Lung (tissue), 12 donors: ENCODE measurements around the gene COA7. TPM values are rescaled to one million over a fixed set of nuclear protein-coding genes. Genes with fewer than 3 reads are reported as not detected.
"Not testable (repeated sequence)": the region's sequence is repeated elsewhere in the genome, so short reads cannot be mapped to it uniquely, and the experiment has no call there.

Experiments
- ATAC-seq: fragments of 200-7000 bp; cut with Tn5 transposase; one replicate; pipeline ENCODE4 v1.9.1; 2020; ENCODE audit warnings: moderate number of reproducible peaks; ENCODE audit not compliant: insufficient read depth, low FRiP score
- DNase-seq, 3 donors: peaks; one replicate each; pipeline ENCODE4 v3.0.0-alpha.2; 2013 to 2017
- H3K27ac ChIP-seq, 2 donors: one replicate each; pipeline ENCODE4 v1.5.1; 2013; ENCODE audit warnings: mild to moderate bottlenecking in 2 of 2, moderate library complexity in 2 of 2, control low read depth in 1 of 2, inconsistent platforms in 1 of 2, low read depth in 1 of 2, low read length in 1 of 2
- H3K27me3 ChIP-seq, 3 donors: one replicate each; pipeline ENCODE4 v1.5.1; 2013; ENCODE audit warnings: low read length in 2 of 3; ENCODE audit not compliant: control insufficient read depth in 3 of 3, insufficient read depth in 3 of 3
- H3K36me3 ChIP-seq, 4 donors: one replicate each; pipeline ENCODE4 v1.5.1; 2013; ENCODE audit warnings: low read length in 4 of 4, mild to moderate bottlenecking in 1 of 4, moderate library complexity in 1 of 4; ENCODE audit not compliant: control insufficient read depth in 4 of 4, insufficient read depth in 4 of 4
- H3K4me1 ChIP-seq, 5 donors: one replicate each; pipeline ENCODE4 v1.5.1; 2013; ENCODE audit warnings: low read length in 5 of 5, mild to moderate bottlenecking in 2 of 5, moderate library complexity in 1 of 5; ENCODE audit not compliant: control insufficient read depth in 5 of 5, insufficient read depth in 5 of 5
- H3K4me3 ChIP-seq: one replicate; pipeline ENCODE4 v1.5.1; 2013; ENCODE audit warnings: mild to moderate bottlenecking, control low read depth, moderate library complexity
- H3K9ac ChIP-seq, 2 donors: one replicate each; pipeline ENCODE4 v1.5.1; 2013; ENCODE audit warnings: low read length in 2 of 2, control low read depth in 1 of 2; ENCODE audit not compliant: insufficient read depth in 1 of 2
- H3K9me3 ChIP-seq, 4 donors: one replicate each; pipeline ENCODE4 v1.5.1; 2013; ENCODE audit warnings: low read length in 3 of 4, mild to moderate bottlenecking in 1 of 4, moderate library complexity in 1 of 4; ENCODE audit not compliant: control insufficient read depth in 4 of 4, insufficient read depth in 3 of 4
- WGBS, 2 donors: extraction: QIAGEN DNeasy Blood & Tissue Kit; methylation state at CpG; one replicate each; pipeline ENCODE4 v1.1.7; 2013; 5-methylcytosine and 5-hydroxymethylcytosine counted together
- polyA plus RNA-seq, 2 donors: library from polyadenylated mRNA; stranded (reverse); fragments of 200-250 nt; gene quantifications; one replicate each; pipeline ENCODE4 v1.2.1, GENCODE V29; 2013
- total RNA-seq, 2 donors: library from RNA; depleted of rRNA in 1 of 2; stranded (reverse); fragments of >200 nt in 1 of 2; gene quantifications; one replicate each; pipeline ENCODE4 v1.2.1, GENCODE V29; 2014 to 2021
- TF ChIP-seq, protein P1 (sequence below): IDR thresholded peaks from 2 replicates; pipeline ENCODE4 v1.5.1; 2012; ENCODE audit warnings: mild to moderate bottlenecking; ENCODE audit errors: control extremely low read depth, extremely low read depth
- donor health status: control.
- donor health status: control.
- donor health status: Bipolar disorder and iron deficiency.
- donor health status: healthy.
- donor health status: DM: yes; HTN: yes; CAD: no.

Gene COA7
- total and polyA plus RNA-seq, 4 donors, result 4.8 to 20.4 (median 8.5) TPM

DNA sequence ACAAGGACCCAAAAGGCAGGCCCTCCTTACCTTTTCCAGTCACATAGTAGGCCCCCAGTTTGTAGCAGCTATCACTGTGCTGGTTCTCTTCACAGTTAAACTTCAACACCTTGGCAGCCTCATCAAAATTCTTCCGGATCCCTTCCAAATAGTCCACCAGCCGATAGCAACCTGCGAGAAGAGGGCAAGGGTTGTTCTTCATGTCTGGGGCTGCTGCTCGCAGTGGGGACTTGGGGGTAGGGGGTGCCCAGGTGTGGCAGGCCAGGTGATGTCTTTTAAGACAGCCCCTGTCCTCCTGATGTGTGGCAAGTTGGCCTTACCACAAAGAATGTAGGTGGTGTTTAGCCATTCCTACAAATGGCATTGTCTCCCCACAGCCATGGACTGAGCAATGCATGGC lies 5.5 kb downstream of the COA7 start:
- DNase-seq, result no peak
- WGBS, 2 donors, result 95 to 98% methylated on average over 4 of the region's 4 CpGs
- H3K27me3 ChIP-seq, result no peaks in the 10 kb centered on the region
- H3K9ac ChIP-seq, result no peak overlapping the region
- ATAC-seq, result no peak
- no peaks in the 10 kb centered on the region for H3K9me3 ChIP-seq
- H3K4me3 ChIP-seq, result no peak overlapping the region
- TF ChIP-seq, protein P1, sequence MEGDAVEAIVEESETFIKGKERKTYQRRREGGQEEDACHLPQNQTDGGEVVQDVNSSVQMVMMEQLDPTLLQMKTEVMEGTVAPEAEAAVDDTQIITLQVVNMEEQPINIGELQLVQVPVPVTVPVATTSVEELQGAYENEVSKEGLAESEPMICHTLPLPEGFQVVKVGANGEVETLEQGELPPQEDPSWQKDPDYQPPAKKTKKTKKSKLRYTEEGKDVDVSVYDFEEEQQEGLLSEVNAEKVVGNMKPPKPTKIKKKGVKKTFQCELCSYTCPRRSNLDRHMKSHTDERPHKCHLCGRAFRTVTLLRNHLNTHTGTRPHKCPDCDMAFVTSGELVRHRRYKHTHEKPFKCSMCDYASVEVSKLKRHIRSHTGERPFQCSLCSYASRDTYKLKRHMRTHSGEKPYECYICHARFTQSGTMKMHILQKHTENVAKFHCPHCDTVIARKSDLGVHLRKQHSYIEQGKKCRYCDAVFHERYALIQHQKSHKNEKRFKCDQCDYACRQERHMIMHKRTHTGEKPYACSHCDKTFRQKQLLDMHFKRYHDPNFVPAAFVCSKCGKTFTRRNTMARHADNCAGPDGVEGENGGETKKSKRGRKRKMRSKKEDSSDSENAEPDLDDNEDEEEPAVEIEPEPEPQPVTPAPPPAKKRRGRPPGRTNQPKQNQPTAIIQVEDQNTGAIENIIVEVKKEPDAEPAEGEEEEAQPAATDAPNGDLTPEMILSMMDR, result no peak
- peaks cover 0 to 3% (median 0%) of the 10 kb centered on the region in 5 donors for H3K4me1 ChIP-seq
- peaks cover 8 to 26% (median 12%) of the 10 kb centered on the region in 4 donors for H3K36me3 ChIP-seq
- H3K27ac ChIP-seq, result no peak overlapping the region

DNA sequence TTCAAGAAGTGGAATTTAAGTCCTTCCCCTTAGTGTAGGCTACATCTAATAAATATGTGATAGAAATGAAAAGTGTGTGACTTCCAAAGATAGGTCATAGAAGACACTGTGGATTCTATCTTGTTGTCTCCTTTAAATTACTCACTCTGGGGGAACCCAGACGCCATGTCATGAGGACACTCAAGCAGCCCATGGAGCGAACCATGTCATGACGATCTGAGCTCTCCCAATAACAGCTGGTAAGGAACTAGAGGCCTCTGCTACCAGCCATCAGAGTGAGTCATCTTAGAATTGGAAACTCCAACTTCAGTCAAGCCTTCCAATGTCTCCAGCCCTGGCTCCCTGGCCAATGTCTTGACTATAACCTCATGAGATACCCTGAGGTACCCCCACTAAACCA lies 6.3 kb downstream of the COA7 start:
- no peaks in the 10 kb centered on the region for H3K27me3 ChIP-seq
- WGBS, 2 donors, result 98% methylated on average over 3 of the region's 3 CpGs
- DNase-seq, result no peak
- no peak for ATAC-seq
- no peak overlapping the region for H3K27ac ChIP-seq
- peaks cover 10 to 35% (median 17%) of the 10 kb centered on the region in 4 donors for H3K36me3 ChIP-seq
- no peak overlapping the region for H3K9ac ChIP-seq
- H3K9me3 ChIP-seq, result no peaks in the 10 kb centered on the region
- no peak overlapping the region for H3K4me3 ChIP-seq
- peaks cover 0 to 3% (median 0%) of the 10 kb centered on the region in 5 donors for H3K4me1 ChIP-seq
- TF ChIP-seq, protein P1, result no peak

DNA sequence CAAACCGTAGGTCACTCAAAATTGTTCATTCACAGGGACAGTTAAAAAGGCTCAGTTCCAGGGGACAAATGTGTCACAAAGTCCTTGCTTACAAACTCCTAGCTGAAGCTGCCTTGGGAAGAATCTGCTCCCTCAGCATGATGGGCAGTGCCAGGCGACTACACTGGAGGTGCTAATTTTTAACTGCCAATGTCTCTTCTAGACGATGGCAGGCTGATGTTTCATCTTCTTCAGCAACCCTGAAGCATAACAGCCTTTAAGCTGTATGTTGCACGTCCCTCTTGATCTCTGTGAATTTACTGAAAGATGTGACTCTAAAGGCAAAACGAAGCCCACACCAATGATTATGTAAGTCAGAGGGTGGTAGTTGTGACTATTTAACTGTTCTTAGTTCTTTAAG lies 11.3 kb downstream of the COA7 start:
- 95 to 97% methylated on average over 5 of the region's 5 CpGs for WGBS, 2 donors
- no peak overlapping the region for H3K4me3 ChIP-seq
- no peaks in the 10 kb centered on the region for H3K4me1 ChIP-seq
- TF ChIP-seq, protein P1, result no peak
- H3K9me3 ChIP-seq, result no peaks in the 10 kb centered on the region
- no peak overlapping the region for H3K27ac ChIP-seq
- ATAC-seq, result no peak
- no peak overlapping the region for H3K9ac ChIP-seq
- H3K27me3 ChIP-seq, result no peaks in the 10 kb centered on the region
- H3K36me3 ChIP-seq, result peaks cover 6 to 36% (median 12%) of the 10 kb centered on the region in 4 donors
- DNase-seq, result no peak

DNA sequence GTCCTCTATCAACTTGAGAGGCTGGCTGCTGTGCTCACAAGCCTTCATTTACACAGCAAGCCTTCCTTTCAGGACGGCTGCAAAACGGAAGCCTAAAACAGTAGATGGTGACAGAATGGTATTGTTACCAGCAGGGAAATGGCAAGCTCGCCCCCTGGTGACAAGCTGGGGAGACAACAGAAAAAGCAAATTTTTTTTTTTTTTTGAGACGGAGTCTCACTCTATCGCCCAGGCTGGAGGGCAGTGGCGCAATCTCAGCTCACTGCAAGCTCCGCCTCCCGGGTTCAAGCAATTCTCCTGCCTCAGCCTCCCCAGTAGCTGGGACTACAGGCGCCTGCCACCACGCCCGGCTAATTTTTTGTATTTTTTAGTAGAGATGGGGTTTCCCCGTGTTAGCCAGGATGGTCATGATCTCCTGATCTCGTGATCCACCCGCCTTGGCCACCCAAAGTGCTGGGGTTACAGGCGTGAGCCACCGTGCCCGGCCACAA lies 11.8 kb downstream of the COA7 start:
- not testable (repeated sequence) for H3K4me3 ChIP-seq, H3K9me3 ChIP-seq, H3K27ac ChIP-seq, H3K27me3 ChIP-seq, H3K4me1 ChIP-seq, H3K9ac ChIP-seq
- DNase-seq (peak; percentile 75 to 81 (median 79)), ATAC-seq (peak; percentile 62)
- H3K36me3 ChIP-seq, result peaks cover 5 to 36% (median 11%) of the 10 kb centered on the region in 4 donors
- TF ChIP-seq, protein P1, result peak; percentile 88
- 51 to 58% methylated on average over 17 of the region's 17 CpGs for WGBS, 2 donors
